Activated CD4-positive, alpha-beta T cell treated with anti-CD3 and anti-CD28 coated beads, Interleukin-2, amount 10 ng/mL, durations not matched to agents 7 days and 5 days (primary cell): Measurements from ENCODE around the gene USP35. TPM values are rescaled to one million over a fixed set of nuclear protein-coding genes. Genes with fewer than 3 reads are reported as not detected.
A peak's percentile ranks its signal among the peaks of the same experiment; 100 is the strongest.
"Not testable (repeated sequence)": the region's sequence is repeated elsewhere in the genome, so short reads cannot be mapped to it uniquely, and the experiment has no call there.

Source experiments
- CTCF ChIA-PET: fragments of 350-600 bp; sonication (Branson Sonifier 250); formaldehyde crosslinking; loops from one replicate; lab custom pipeline; 2021; ENCODE audit warnings: antibody characterized with exemption; lab: Charles Lee
- POLR2A ChIA-PET: fragments of 350-600 bp; sonication (Branson Sonifier 250); formaldehyde crosslinking; loops from one replicate; lab custom pipeline; 2021; ENCODE audit warnings: antibody characterized with exemption; lab: Charles Lee
- DNase-seq: peaks from one replicate; pipeline ENCODE4 v3.0.0-alpha.2; 2020
- H3K27ac Mint-ChIP-seq: one replicate; pipeline ENCODE4 v1.8.0; 2021; ENCODE audit warnings: mild to moderate bottlenecking, moderate library complexity, mixed read lengths
- H3K27me3 Mint-ChIP-seq: one replicate; pipeline ENCODE4 v1.8.0; 2021; ENCODE audit warnings: mixed read lengths
- H3K36me3 Mint-ChIP-seq: one replicate; pipeline ENCODE4 v1.8.0; 2021; ENCODE audit warnings: low read depth, mixed read lengths
- H3K4me1 Mint-ChIP-seq: one replicate; pipeline ENCODE4 v1.8.0; 2021; ENCODE audit warnings: mixed read lengths
- H3K4me3 Mint-ChIP-seq: one replicate; pipeline ENCODE4 v1.8.0; 2021; ENCODE audit warnings: mild to moderate bottlenecking, moderate library complexity, mixed read lengths
- H3K9me3 Mint-ChIP-seq: one replicate; pipeline ENCODE4 v1.8.0; 2021; ENCODE audit warnings: mixed read lengths
- total RNA-seq, 2 experiments: library from RNA; stranded (reverse); gene quantifications; one replicate each; pipeline ENCODE4 v1.2.3, GENCODE V29; 2021

Gene USP35
- total RNA-seq, 2 experiments from 2014 or later = 13.0 to 13.2 TPM

GRCh38 chr11:78171951-78172350 is 16.8 kb upstream of the USP35 start:
- Mint-ChIP-seq H3K27ac (no peak overlapping the region), H3K27me3 (no peaks in the 10 kb centered on the region), H3K4me3 (no peak overlapping the region), H3K4me1 (no peaks in the 10 kb centered on the region), H3K9me3 (peaks cover 3% of the 10 kb centered on the region), H3K36me3 (peaks cover 15% of the 10 kb centered on the region)
- POLR2A ChIA-PET = no interaction called here
- DNase-seq = no peak
- CTCF ChIA-PET = interaction anchor here (0.6 to 1.6 kb wide), 2 partner anchors 12 to 16 kb away, joined by 3 to 8 read pairs; partner anchors contain the start of gene KCTD21

- H3K27ac Mint-ChIP-seq, H3K27me3 Mint-ChIP-seq, DNase-seq, CTCF ChIA-PET, H3K4me1 Mint-ChIP-seq, H3K9me3 Mint-ChIP-seq, POLR2A ChIA-PET, H3K4me3 Mint-ChIP-seq: not testable (repeated sequence)
- H3K36me3 Mint-ChIP-seq = peaks cover 19% of the 10 kb centered on the region
Observed at GRCh38 chr11:78175862-78176261, 12.9 kb upstream of the USP35 start.

- no peaks in the 10 kb centered on the region for H3K4me1 Mint-ChIP-seq
- no peak for DNase-seq
- H3K9me3 Mint-ChIP-seq = peaks cover 10% of the 10 kb centered on the region
- no peaks in the 10 kb centered on the region for H3K27me3 Mint-ChIP-seq
- no peak overlapping the region for H3K27ac Mint-ChIP-seq
- H3K36me3 Mint-ChIP-seq = peaks cover 26% of the 10 kb centered on the region
- CTCF ChIA-PET = interaction anchor here (0.5 to 1.4 kb wide), 2 partner anchors 10 to 429 kb away, joined by 3 to 4 read pairs; no protein-coding TSS in a partner anchor
- POLR2A ChIA-PET = no interaction called here
- no peak overlapping the region for H3K4me3 Mint-ChIP-seq
Observed at GRCh38 chr11:78176605-78177141, 12.0 kb upstream of the USP35 start.

GRCh38 chr11:78177216-78177615 is 11.5 kb upstream of the USP35 start:
- no peaks in the 10 kb centered on the region for H3K4me1 Mint-ChIP-seq
- DNase-seq = no peak
- H3K9me3 Mint-ChIP-seq = peaks cover 10% of the 10 kb centered on the region
- no peak overlapping the region for H3K4me3 Mint-ChIP-seq
- no peak overlapping the region for H3K27ac Mint-ChIP-seq
- ChIA-PET CTCF (interaction anchor here (0.5 to 1.4 kb wide), 2 partner anchors 10 to 429 kb away, joined by 3 to 4 read pairs; no protein-coding TSS in a partner anchor), POLR2A (no interaction called here)
- H3K36me3 Mint-ChIP-seq = peaks cover 26% of the 10 kb centered on the region
- H3K27me3 Mint-ChIP-seq = no peaks in the 10 kb centered on the region

GRCh38 chr11:78179459-78180071 is 9.2 kb upstream of the USP35 start:
- ChIA-PET CTCF (no interaction called here), POLR2A (no interaction called here)
- Mint-ChIP-seq H3K27me3 (no peaks in the 10 kb centered on the region), H3K36me3 (peaks cover 28% of the 10 kb centered on the region), H3K9me3 (peaks cover 10% of the 10 kb centered on the region), H3K27ac (no peak overlapping the region), H3K4me1 (peaks cover 2% of the 10 kb centered on the region), H3K4me3 (no peak overlapping the region)
- DNase-seq = no peak

- POLR2A ChIA-PET = no interaction called here
- H3K4me3 Mint-ChIP-seq = no peak overlapping the region
- H3K9me3 Mint-ChIP-seq = peaks cover 10% of the 10 kb centered on the region
- H3K27ac Mint-ChIP-seq = no peak overlapping the region
- H3K4me1 Mint-ChIP-seq = peaks cover 3% of the 10 kb centered on the region
- H3K27me3 Mint-ChIP-seq = no peaks in the 10 kb centered on the region
- DNase-seq = no peak
- CTCF ChIA-PET = no interaction called here
- peaks cover 29% of the 10 kb centered on the region for H3K36me3 Mint-ChIP-seq
Observed at GRCh38 chr11:78180751-78181150, 8.0 kb upstream of the USP35 start.

GRCh38 chr11:78181185-78181584 is 7.5 kb upstream of the USP35 start:
- Mint-ChIP-seq H3K4me3 (no peak overlapping the region), H3K4me1 (peaks cover 6% of the 10 kb centered on the region), H3K27ac (no peak overlapping the region), H3K9me3 (peaks cover 9% of the 10 kb centered on the region), H3K36me3 (peaks cover 28% of the 10 kb centered on the region), H3K27me3 (no peaks in the 10 kb centered on the region)
- CTCF ChIA-PET = no interaction called here
- no peak for DNase-seq
- POLR2A ChIA-PET = no interaction called here

GRCh38 chr11:78187366-78188285 is 1.1 kb upstream of the USP35 start:
- H3K27ac Mint-ChIP-seq = peak overlapping the region; percentile 89
- H3K27me3 Mint-ChIP-seq = no peaks in the 10 kb centered on the region
- H3K4me1 Mint-ChIP-seq = peaks cover 52% of the 10 kb centered on the region
- H3K36me3 Mint-ChIP-seq = peaks cover 21% of the 10 kb centered on the region
- no peaks in the 10 kb centered on the region for H3K9me3 Mint-ChIP-seq
- H3K4me3 Mint-ChIP-seq = peak overlapping the region; percentile 90
- no peak for DNase-seq
- ChIA-PET CTCF (interaction anchor here (0.6 to 2.5 kb wide), 12 partner anchors 9 to 377 kb away, joined by 3 to 12 read pairs (median 4); no protein-coding TSS in a partner anchor), POLR2A (interaction anchor here (1.6 kb wide), 1 partner anchor 48 kb away, joined by 4 read pairs; the partner anchor contains the start of gene ALG8)

- DNase-seq = no peak
- Mint-ChIP-seq H3K9me3 (no peaks in the 10 kb centered on the region), H3K4me1 (peaks cover 63% of the 10 kb centered on the region), H3K27ac (peak overlapping the region; percentile 89), H3K4me3 (peak overlapping the region; percentile 90), H3K36me3 (peaks cover 20% of the 10 kb centered on the region), H3K27me3 (no peaks in the 10 kb centered on the region)
- CTCF ChIA-PET = interaction anchor here (0.8 to 2.5 kb wide), 6 partner anchors 9 to 64 kb away, joined by 3 to 12 read pairs (median 4); no protein-coding TSS in a partner anchor
- POLR2A ChIA-PET = interaction anchor here (0.7 kb wide), 1 partner anchor 48 kb away, joined by 3 read pairs; no protein-coding TSS in a partner anchor
Observed at GRCh38 chr11:78189174-78189724, 530 bp downstream of the USP35 start.

- peaks cover 69% of the 10 kb centered on the region for H3K4me1 Mint-ChIP-seq
- POLR2A ChIA-PET = no interaction called here
- no peaks in the 10 kb centered on the region for H3K27me3 Mint-ChIP-seq
- peak overlapping the region; percentile 89 for H3K27ac Mint-ChIP-seq
- DNase-seq = no peak
- CTCF ChIA-PET = interaction anchor here (0.6 to 2.5 kb wide), 6 partner anchors 10 to 144 kb away, joined by 3 to 12 read pairs (median 3); no protein-coding TSS in a partner anchor
- peaks cover 23% of the 10 kb centered on the region for H3K36me3 Mint-ChIP-seq
- peak overlapping the region; percentile 90 for H3K4me3 Mint-ChIP-seq
- H3K9me3 Mint-ChIP-seq = no peaks in the 10 kb centered on the region
Observed at GRCh38 chr11:78189851-78190250, 1.1 kb downstream of the USP35 start.

GRCh38 chr11:78190374-78190773 is 1.7 kb downstream of the USP35 start:
- peaks cover 27% of the 10 kb centered on the region for H3K36me3 Mint-ChIP-seq
- no peaks in the 10 kb centered on the region for H3K27me3 Mint-ChIP-seq
- H3K27ac Mint-ChIP-seq = peak overlapping the region; percentile 10
- H3K4me3 Mint-ChIP-seq = peak overlapping the region; percentile 90
- CTCF ChIA-PET = interaction anchor here (0.6 to 4.9 kb wide), 7 partner anchors 9 to 144 kb away, joined by 3 to 24 read pairs (median 3); no protein-coding TSS in a partner anchor
- H3K9me3 Mint-ChIP-seq = no peaks in the 10 kb centered on the region
- peaks cover 69% of the 10 kb centered on the region for H3K4me1 Mint-ChIP-seq
- POLR2A ChIA-PET = no interaction called here
- DNase-seq = no peak

- H3K27ac Mint-ChIP-seq = no peak overlapping the region
- no peaks in the 10 kb centered on the region for H3K9me3 Mint-ChIP-seq
- ChIA-PET CTCF (interaction anchor here (1.0 to 4.9 kb wide), 4 partner anchors 9 to 25 kb away, joined by 3 to 24 read pairs (median 4); no protein-coding TSS in a partner anchor), POLR2A (no interaction called here)
- no peak overlapping the region for H3K4me3 Mint-ChIP-seq
- DNase-seq = no peak
- no peaks in the 10 kb centered on the region for H3K27me3 Mint-ChIP-seq
- H3K36me3 Mint-ChIP-seq = peaks cover 27% of the 10 kb centered on the region
- peaks cover 68% of the 10 kb centered on the region for H3K4me1 Mint-ChIP-seq
Observed at GRCh38 chr11:78190871-78191538, 2.3 kb downstream of the USP35 start.
